T47D (cell line): Measurements from ENCODE around the gene NUDT17.
"Not testable (repeated sequence)": the region's sequence is repeated elsewhere in the genome, so short reads cannot be mapped to it uniquely, and the experiment has no call there.

Experiments used
- DNase-seq, 2 experiments: peaks; one replicate each; pipeline versions ENCODE4 v3.0.0 to v3.0.0-alpha.2; 2011 to 2012; ENCODE audit warnings: low read depth in 1 of 2, low spot score in 1 of 2
- JUND ChIP-seq: IDR thresholded peaks from 2 replicates; pipeline ENCODE4 v1.6.1; 2012; ENCODE audit warnings: low read depth
- in situ Hi-C: cut with HindIII; loops from 2 replicates; pipeline ENCODE4 v1.10.0; 2016; ENCODE audit warnings: low sequenced_read_pairs, low pct_unique_long_range_greater_than_20kb

NUDT17 gene, protein sequence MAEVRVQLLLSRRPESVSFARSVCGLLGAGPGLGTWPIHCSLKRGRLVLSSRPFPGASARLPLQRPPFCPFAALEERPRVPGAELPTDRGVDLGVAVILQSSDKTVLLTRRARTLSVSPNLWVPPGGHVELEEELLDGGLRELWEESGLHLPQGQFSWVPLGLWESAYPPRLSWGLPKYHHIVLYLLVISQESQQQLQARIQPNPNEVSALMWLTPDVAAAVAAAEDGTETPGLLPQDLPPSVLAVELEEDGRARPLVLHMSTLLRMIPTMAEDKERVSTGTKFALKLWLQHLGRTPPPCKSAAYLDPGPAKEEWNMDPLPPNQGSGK

GRCh38 chr1:145845514-145846161 lies at the start of gene NUDT17:
NUDT17 (plus strand) TSS chr1:145845630; CDS start chr1:145845641, 11 bp downstream.
- in situ Hi-C loops, result no loop called here
- peak; percentile 84 to 88 for DNase-seq
- no peak for TF ChIP-seq JUND

DNA sequence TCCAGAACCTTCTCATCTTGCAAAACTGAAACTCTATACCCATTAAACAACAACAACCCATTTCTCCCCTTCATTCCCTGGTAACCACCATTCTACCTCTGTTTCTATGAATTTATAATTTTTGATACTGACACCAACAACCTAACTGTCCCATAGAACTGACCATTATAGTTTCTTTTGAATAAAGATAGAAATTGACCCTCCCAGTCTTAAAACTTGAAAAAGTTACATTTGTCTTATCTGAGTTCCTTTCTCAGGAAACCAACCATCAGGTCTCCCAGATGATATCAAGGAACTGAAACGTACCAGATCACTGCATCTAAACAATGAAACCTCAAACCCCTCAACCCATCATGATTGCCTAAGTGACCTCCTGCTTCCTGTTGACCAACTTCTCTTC lies 48.7 kb upstream of the NUDT17 start:
- no peak for TF ChIP-seq JUND
- in situ Hi-C loops, result no loop called here
- DNase-seq, result no peak

DNA sequence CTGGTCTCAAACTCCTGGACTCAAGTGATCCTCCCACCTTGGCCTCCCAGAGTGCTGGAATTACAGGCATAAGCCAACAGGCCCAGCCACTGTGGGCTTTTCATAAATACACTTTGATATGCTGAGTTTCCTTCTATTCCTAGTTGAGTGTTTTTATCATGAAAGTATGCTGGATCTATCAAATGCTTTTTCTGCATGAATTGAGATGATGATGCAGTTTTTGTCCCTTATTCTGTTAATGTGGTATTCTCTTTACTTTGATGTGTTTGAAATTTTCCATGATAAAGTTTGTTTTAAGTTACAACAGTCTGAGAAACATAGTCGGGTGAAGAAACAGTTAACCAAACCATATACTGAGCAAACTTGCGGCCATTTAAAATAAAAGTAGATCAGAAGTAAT lies 45.6 kb upstream of the NUDT17 start:
- in situ Hi-C loops, result no loop called here
- no peak for TF ChIP-seq JUND
- no peak for DNase-seq

DNA sequence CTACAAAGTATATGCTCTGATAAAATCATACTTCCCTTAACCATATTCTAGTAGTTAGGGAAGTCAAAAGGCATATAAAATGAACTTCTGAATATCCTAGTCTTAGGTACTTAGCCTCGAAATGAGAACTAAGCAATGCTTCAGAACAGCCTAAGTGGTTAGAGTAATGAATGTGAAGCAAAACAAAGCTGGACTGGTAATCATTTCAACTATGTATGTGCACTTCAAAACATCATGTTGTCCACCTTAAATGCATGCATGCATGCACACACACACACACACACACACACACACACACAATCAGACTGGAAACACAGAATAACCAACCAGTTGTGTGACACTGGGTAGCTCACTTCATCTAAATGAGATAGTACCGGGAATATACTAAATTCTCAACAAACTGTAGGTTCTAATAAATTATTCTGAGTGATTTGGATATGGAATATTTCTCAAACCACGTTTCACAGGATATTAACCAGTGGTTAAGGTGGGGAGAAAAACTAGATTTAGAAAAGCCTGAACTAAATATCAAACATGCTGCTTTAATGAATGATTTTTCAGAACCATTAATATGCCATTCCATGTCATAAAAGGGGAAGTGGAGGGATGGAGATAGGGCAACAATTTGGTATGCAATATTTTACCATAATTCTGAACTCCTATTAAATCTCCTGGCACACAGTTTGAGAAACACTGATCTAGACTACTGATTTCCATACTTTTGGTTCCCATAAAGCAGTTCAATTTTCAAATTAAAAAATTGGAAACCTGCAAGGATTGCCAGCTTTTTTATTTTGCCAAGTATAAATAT lies 41.0 kb upstream of the NUDT17 start:
- TF ChIP-seq JUND, result no peak
- no peak for DNase-seq
- in situ Hi-C loops, result no loop called here

DNA sequence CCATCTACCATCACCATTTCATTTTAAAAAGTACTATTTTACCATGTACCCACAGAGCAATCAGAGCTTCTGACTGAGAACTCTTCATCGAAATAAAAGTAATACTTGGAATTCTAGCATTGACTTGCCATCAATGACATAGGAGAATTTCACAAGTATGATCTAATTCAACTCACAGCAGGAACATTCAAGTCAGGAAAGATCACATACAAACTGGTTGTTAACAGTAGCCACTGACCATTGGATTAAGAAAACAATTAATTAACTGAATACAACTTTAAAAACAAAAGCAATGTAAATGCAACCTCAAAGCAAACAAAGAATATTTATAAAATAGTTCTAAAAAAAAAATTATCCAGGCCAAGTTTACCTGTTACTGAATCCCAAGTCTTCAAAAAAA lies 40.4 kb upstream of the NUDT17 start:
- DNase-seq, result no peak
- no peak for TF ChIP-seq JUND
- in situ Hi-C loops, result no loop called here

- DNase-seq, result no peak
- no peak for TF ChIP-seq JUND
- in situ Hi-C loops, result no loop called here
Observed at GRCh38 chr1:145806408-145806807, 39.0 kb upstream of the NUDT17 start.

- TF ChIP-seq JUND, result no peak
- DNase-seq, result no peak
- in situ Hi-C loops, result no loop called here
Observed at GRCh38 chr1:145806844-145807243, 38.6 kb upstream of the NUDT17 start.

GRCh38 chr1:145812977-145813810 lies 32.2 kb upstream of the NUDT17 start:
- DNase-seq, in situ Hi-C loops: not testable (repeated sequence)

DNA sequence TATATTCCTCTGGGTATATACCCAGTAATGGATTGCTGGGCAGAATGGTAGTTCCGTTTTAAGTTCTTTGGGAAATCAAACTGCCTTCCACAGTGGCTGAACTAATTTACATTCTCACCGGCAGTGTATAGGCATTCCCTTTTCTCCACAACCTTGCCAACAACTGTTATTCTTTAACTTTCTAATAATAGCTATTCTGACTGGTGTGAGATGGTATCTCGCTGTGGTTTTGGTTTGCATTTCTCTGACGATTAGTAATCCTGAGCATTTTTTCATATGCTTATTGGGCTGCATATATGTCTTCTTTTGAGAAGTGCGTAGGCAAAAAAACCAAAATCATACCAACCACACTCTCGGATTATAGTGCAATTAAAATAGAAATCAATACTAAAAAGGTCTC lies 27.3 kb upstream of the NUDT17 start:
- DNase-seq, result not testable (repeated sequence)

DNA sequence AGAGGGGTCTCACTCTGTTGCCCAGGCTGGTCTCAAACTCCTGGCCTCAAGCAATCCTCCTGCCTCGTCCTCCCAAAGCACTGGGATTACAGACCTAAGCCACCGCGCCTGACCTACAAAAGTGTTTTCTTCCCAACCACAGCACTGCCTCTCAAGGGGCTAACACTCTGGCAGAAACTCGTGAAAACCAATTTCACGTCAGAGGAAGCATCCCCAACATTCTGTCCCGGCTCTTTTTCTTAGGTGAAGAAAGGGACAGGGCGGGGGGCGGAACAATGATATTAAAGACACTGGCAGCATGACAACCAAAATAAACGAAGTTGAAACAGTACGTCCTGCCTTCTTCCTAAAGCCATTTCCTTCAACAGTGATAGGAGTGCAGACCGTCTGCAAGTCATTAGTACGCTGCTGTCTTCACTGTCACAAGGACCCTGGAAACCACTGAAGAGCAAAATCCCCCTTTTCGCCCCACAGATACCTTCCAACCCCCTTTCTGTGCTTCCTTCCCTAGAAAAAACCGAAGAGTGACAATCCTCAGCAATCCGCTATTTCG lies 22.6 kb upstream of the NUDT17 start:
- in situ Hi-C loops, DNase-seq: not testable (repeated sequence)

More for the DNA sequence above, 27.3 kb upstream of the NUDT17 start:
- in situ Hi-C loops, result not testable (repeated sequence)

DNA sequence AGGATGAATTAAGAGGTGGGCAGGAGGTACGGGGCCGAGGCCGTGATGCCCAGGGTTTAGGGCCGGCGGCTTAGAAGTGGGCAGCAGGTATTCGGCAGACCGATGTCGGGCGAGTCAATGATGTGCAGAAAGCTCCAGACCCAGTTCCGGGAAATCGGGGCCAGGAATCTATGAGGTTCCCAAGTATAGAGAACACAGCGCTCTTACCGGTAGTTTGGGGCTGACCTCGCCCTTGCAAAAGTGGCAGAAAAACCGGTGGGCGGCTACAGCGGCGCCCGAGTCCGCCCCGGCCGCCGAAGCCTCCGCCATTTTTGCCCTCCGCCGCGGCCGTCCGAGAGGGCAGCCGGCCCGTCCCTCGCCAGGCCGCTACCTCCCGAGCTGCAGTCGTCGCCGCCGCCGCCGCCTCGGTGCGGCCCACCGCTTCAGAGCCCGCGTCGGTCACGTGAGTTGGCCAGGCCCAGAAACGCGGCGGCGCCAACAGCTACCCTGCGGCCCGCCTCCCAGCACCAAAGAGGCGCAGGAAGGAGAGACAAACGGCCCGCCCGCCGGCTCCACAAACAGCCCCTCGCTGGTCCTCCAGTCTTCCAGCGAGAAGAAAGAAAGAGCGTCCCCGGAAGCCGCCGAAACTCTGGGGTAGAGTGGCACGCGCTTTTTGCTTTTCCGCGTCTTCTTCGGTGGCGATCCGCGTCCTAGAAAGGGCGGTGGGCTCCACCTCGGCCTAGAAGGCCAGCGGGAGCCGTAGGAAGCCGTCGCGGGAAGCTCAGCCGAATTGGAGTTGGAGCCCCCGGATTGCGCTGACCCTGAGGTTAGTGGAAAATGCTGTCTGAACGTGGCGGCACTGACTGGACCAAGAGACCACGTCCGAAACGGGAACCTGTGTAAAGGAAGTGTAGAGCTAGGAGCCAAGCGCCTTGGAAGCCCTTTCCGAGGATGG lies 21.6 kb upstream of the NUDT17 start, which contains the start of the genes POLR3C and RNF115:
POLR3C (plus strand) TSS at position 636 of the 934 bp plus-strand sequence. CDS start 1,577 bp downstream, outside the sequence.
RNF115 (minus strand) TSS at position 531 of the 934 bp plus-strand sequence; CDS start at position 309, 222 bp downstream.
- TF ChIP-seq JUND, result no peak
- DNase-seq, result peak; percentile 93
- in situ Hi-C loops, result no loop called here
